Stimulated activated CD8-positive, alpha-beta memory T cell treated with anti-CD3 and anti-CD28 coated beads, Interleukin-12 subunit alpha, Interleukin-12 subunit beta, amount 100 ng/mL, for 1 hour (primary cell): ENCODE measurements around the gene PRDM2.
A peak's percentile ranks its signal among the peaks of the same experiment; 100 is the strongest.

Source experiments
- DNase-seq: peaks from one replicate; pipeline ENCODE4 v3.0.0-alpha.2; 2020; ENCODE audit warnings: low read depth

Gene PRDM2

GRCh38 chr1:13792419-13792818 is 92.4 kb downstream of the PRDM2 start:
- no peak for DNase-seq

- no peak for DNase-seq
These were observed 93.2 kb downstream of the PRDM2 start for GRCh38 chr1:13793088-13793730.

GRCh38 chr1:13794231-13795187 is 94.5 kb downstream of the PRDM2 start:
- DNase-seq: no peak

- no peak for DNase-seq
These were observed 97.4 kb downstream of the PRDM2 start for GRCh38 chr1:13797397-13797796.

- DNase-seq: no peak
These were observed 98.1 kb downstream of the PRDM2 start for GRCh38 chr1:13798120-13798519.

GRCh38 chr1:13799502-13800283 is 99.7 kb downstream of the PRDM2 start:
- DNase-seq: no peak

GRCh38 chr1:13801232-13801631 is 101.2 kb downstream of the PRDM2 start:
- no peak for DNase-seq

GRCh38 chr1:13801655-13802486 is 101.9 kb downstream of the PRDM2 start:
- DNase-seq: no peak

GRCh38 chr1:13802782-13803545 is 103.0 kb downstream of the PRDM2 start:
- DNase-seq: no peak

- DNase-seq: no peak
These were observed 103.7 kb downstream of the PRDM2 start for GRCh38 chr1:13803546-13804239.

GRCh38 chr1:13804240-13804633 is 104.2 kb downstream of the PRDM2 start:
- DNase-seq: no peak

- no peak for DNase-seq
These were observed 105.4 kb downstream of the PRDM2 start for GRCh38 chr1:13805431-13805830.

- no peak for DNase-seq
These were observed 106.1 kb downstream of the PRDM2 start for GRCh38 chr1:13806108-13806507.

- DNase-seq: no peak
These were observed 107.2 kb downstream of the PRDM2 start for GRCh38 chr1:13807209-13807608.

- no peak for DNase-seq
These were observed 108.7 kb downstream of the PRDM2 start for GRCh38 chr1:13808729-13809131.

- DNase-seq: no peak
These were observed 109.6 kb downstream of the PRDM2 start for GRCh38 chr1:13809461-13810159.

- DNase-seq: no peak
These were observed 112.7 kb downstream of the PRDM2 start for GRCh38 chr1:13812456-13813397.

GRCh38 chr1:13813398-13814012 is 113.5 kb downstream of the PRDM2 start:
- DNase-seq: peak; percentile 24
